ENCODE results near the gene ATE1.
"Not testable (repeated sequence)": the region's sequence is repeated elsewhere in the genome, so short reads cannot be mapped to it uniquely, and the experiment has no call there.

ATE1 gene

GRCh38 chr10:121830101-121830500 lies 97.7 kb downstream of the ATE1 start:
- DNase-seq (ENCODE audit: low read depth), result no peak

- no peak for DNase-seq (ENCODE audit: low read depth)
Measured at GRCh38 chr10:121828045-121828444, 99.8 kb downstream of the ATE1 start.

GRCh38 chr10:121826773-121827172 lies 101.1 kb downstream of the ATE1 start:
- DNase-seq (ENCODE audit: low read depth), result not testable (repeated sequence)

- DNase-seq (ENCODE audit: low read depth), result peak; percentile 52
Measured at GRCh38 chr10:121823993-121824463, 103.8 kb downstream of the ATE1 start.

- no peak for DNase-seq (ENCODE audit: low read depth)
Measured at GRCh38 chr10:121822724-121823123, 105.1 kb downstream of the ATE1 start.

GRCh38 chr10:121822180-121822579 lies 105.7 kb downstream of the ATE1 start:
- no peak for DNase-seq (ENCODE audit: low read depth)

- peak; percentile 30 for DNase-seq (ENCODE audit: low read depth)
Measured at GRCh38 chr10:121819049-121819448, 108.8 kb downstream of the ATE1 start.

- DNase-seq (ENCODE audit: low read depth), result no peak
Measured at GRCh38 chr10:121818599-121818998, 109.2 kb downstream of the ATE1 start.

- no peak for DNase-seq (ENCODE audit: low read depth)
Measured at GRCh38 chr10:121816197-121816596, 111.6 kb downstream of the ATE1 start.

GRCh38 chr10:121813857-121814256 lies 114.0 kb downstream of the ATE1 start:
- no peak for DNase-seq (ENCODE audit: low read depth)

- DNase-seq (ENCODE audit: low read depth), result peak; percentile 28
Measured at GRCh38 chr10:121813211-121813815, 114.5 kb downstream of the ATE1 start.

- no peak for DNase-seq (ENCODE audit: low read depth)
Measured at GRCh38 chr10:121812031-121812430, 115.8 kb downstream of the ATE1 start.

- no peak for DNase-seq (ENCODE audit: low read depth)
Measured at GRCh38 chr10:121811386-121811785, 116.4 kb downstream of the ATE1 start.

GRCh38 chr10:121808835-121809234 lies 119.0 kb downstream of the ATE1 start:
- DNase-seq (ENCODE audit: low read depth), result no peak

- no peak for DNase-seq (ENCODE audit: low read depth)
Measured at GRCh38 chr10:121804460-121804859, 123.4 kb downstream of the ATE1 start.

- no peak for DNase-seq (ENCODE audit: low read depth)
Measured at GRCh38 chr10:121803611-121804010, 124.2 kb downstream of the ATE1 start.

- no peak for DNase-seq (ENCODE audit: low read depth)
Measured at GRCh38 chr10:121800831-121801230, 127.0 kb downstream of the ATE1 start.

- peak; percentile 15 for DNase-seq (ENCODE audit: low read depth)
Measured at GRCh38 chr10:121800146-121800545, 127.7 kb downstream of the ATE1 start.

- no peak for DNase-seq (ENCODE audit: low read depth)
Measured at GRCh38 chr10:121797490-121797889, 130.3 kb downstream of the ATE1 start.

GRCh38 chr10:121796342-121796741 lies 131.5 kb downstream of the ATE1 start:
- DNase-seq (ENCODE audit: low read depth), result no peak

GRCh38 chr10:121792198-121792597 lies 135.6 kb downstream of the ATE1 start:
- peak; percentile 23 for DNase-seq (ENCODE audit: low read depth)

GRCh38 chr10:121791761-121792160 lies 136.1 kb downstream of the ATE1 start:
- DNase-seq (ENCODE audit: low read depth), result no peak

- DNase-seq (ENCODE audit: low read depth), result no peak
Measured at GRCh38 chr10:121788717-121789116, 139.1 kb downstream of the ATE1 start.

- DNase-seq (ENCODE audit: low read depth), result no peak
Measured at GRCh38 chr10:121788115-121788514, 139.7 kb downstream of the ATE1 start.
